H9 (cell line): ENCODE measurements around the gene CEMIP. TPM values are rescaled to one million over a fixed set of nuclear protein-coding genes. Genes with fewer than 3 reads are reported as not detected.
"Not testable (repeated sequence)": the region's sequence is repeated elsewhere in the genome, so short reads cannot be mapped to it uniquely, and the experiment has no call there.

Experiments
- DNase-seq: peaks from one replicate; pipeline ENCODE4 v3.0.0-alpha.2; 2017
- H2AFZ ChIP-seq: one replicate; pipeline ENCODE4 v1.6.1; 2013; ENCODE audit warnings: mild to moderate bottlenecking, low read length, control low read depth, moderate library complexity
- H2AK5ac ChIP-seq: 2 replicates; pipeline ENCODE4 v1.6.1; 2013; ENCODE audit warnings: low read length, control low read depth, mixed read lengths; ENCODE audit not compliant: insufficient read length
- H2BK120ac ChIP-seq: one replicate; pipeline ENCODE4 v1.6.1; 2013; ENCODE audit warnings: low read depth, mild to moderate bottlenecking, low read length, control low read depth, inconsistent platforms; ENCODE audit not compliant: poor library complexity, severe bottlenecking
- H2BK12ac ChIP-seq: 2 replicates; pipeline ENCODE4 v1.6.1; 2013; ENCODE audit warnings: low read length, control low read depth, mixed read lengths, low read depth; ENCODE audit not compliant: insufficient read length
- H2BK15ac ChIP-seq: 2 replicates; pipeline ENCODE4 v1.6.1; 2013; ENCODE audit warnings: low read depth, low read length, control low read depth
- H2BK20ac ChIP-seq: one replicate; pipeline ENCODE4 v1.6.1; 2013; ENCODE audit warnings: low read depth, mild to moderate bottlenecking, low read length, control low read depth, inconsistent platforms; ENCODE audit not compliant: poor library complexity, severe bottlenecking
- H2BK5ac ChIP-seq: 2 replicates; pipeline ENCODE4 v1.6.1; 2013; ENCODE audit warnings: low read length, control low read depth, mixed read lengths; ENCODE audit not compliant: insufficient read length
- H3K14ac ChIP-seq: 2 replicates; pipeline ENCODE4 v1.6.1; 2013; ENCODE audit warnings: low read length, control low read depth; ENCODE audit not compliant: insufficient read depth
- H3K18ac ChIP-seq: 2 replicates; pipeline ENCODE4 v1.6.1; 2013; ENCODE audit warnings: low read depth, mild to moderate bottlenecking, mixed read lengths, low read length, control low read depth; ENCODE audit not compliant: insufficient read length
- H3K23ac ChIP-seq: 2 replicates; pipeline ENCODE4 v1.6.1; 2013; ENCODE audit warnings: low read length, control low read depth, mixed read lengths, low read depth; ENCODE audit not compliant: insufficient read length
- H3K23me2 ChIP-seq: 2 replicates; pipeline ENCODE4 v1.6.1; 2013; ENCODE audit warnings: low read depth, mild to moderate bottlenecking, mixed read lengths, low read length, control low read depth; ENCODE audit not compliant: insufficient read length, poor library complexity, severe bottlenecking
- H3K27ac ChIP-seq: 2 replicates; pipeline ENCODE4 v1.5.1; 2013; ENCODE audit warnings: low read length, control low read depth, mixed read lengths, low read depth; ENCODE audit not compliant: insufficient read length
- H3K27me3 ChIP-seq: 2 replicates; pipeline ENCODE4 v1.6.1; 2013; ENCODE audit warnings: low read length, control low read depth, inconsistent platforms; ENCODE audit not compliant: insufficient read depth
- H3K4ac ChIP-seq: 2 replicates; pipeline ENCODE4 v1.6.1; 2013; ENCODE audit warnings: low read depth, mild to moderate bottlenecking, control low read depth, inconsistent platforms, low read length, moderate library complexity
- H3K4me1 ChIP-seq: 2 replicates; pipeline ENCODE4 v1.6.1; 2013; ENCODE audit warnings: low read length, control low read depth, inconsistent platforms; ENCODE audit not compliant: insufficient read depth
- H3K4me2 ChIP-seq: 2 replicates; pipeline ENCODE4 v1.6.1; 2013; ENCODE audit warnings: low read length, control low read depth, mixed read lengths; ENCODE audit not compliant: insufficient read length, insufficient read depth
- H3K56ac ChIP-seq: 2 replicates; pipeline ENCODE4 v1.6.1; 2013; ENCODE audit warnings: low read depth, mild to moderate bottlenecking, mixed read lengths, low read length, control low read depth; ENCODE audit not compliant: insufficient read length
- H3K79me1 ChIP-seq: 2 replicates; pipeline ENCODE4 v1.6.1; 2013; ENCODE audit warnings: low read depth, mild to moderate bottlenecking, moderate library complexity, low read length, control low read depth, inconsistent platforms; ENCODE audit not compliant: insufficient read depth, poor library complexity, severe bottlenecking
- H3K79me2 ChIP-seq: 2 replicates; pipeline ENCODE4 v1.6.1; 2013; ENCODE audit warnings: low read length, control low read depth, inconsistent platforms; ENCODE audit not compliant: insufficient read depth
- H3K9ac ChIP-seq: 2 replicates; pipeline ENCODE4 v1.6.1; 2013; ENCODE audit warnings: low read length, control low read depth, mixed read lengths; ENCODE audit not compliant: insufficient read length; ENCODE audit errors: extremely low read depth
- H3K9me3 ChIP-seq: one replicate; pipeline ENCODE4 v1.6.1; 2013; ENCODE audit warnings: low read depth, low read length, inconsistent platforms; ENCODE audit not compliant: control insufficient read depth
- H3T11ph ChIP-seq: one replicate; pipeline ENCODE4 v1.6.1; 2013; ENCODE audit warnings: mild to moderate bottlenecking, low read length, control low read depth, inconsistent platforms
- H4K20me1 ChIP-seq: one replicate; pipeline ENCODE4 v1.6.1; 2013; ENCODE audit not compliant: control insufficient read depth, insufficient read length, insufficient read depth
- H4K5ac ChIP-seq: 2 replicates; pipeline ENCODE4 v1.6.1; 2013; ENCODE audit warnings: low read depth, mild to moderate bottlenecking, mixed read lengths, low read length, control low read depth; ENCODE audit not compliant: insufficient read length
- H4K8ac ChIP-seq: replicated peaks from 2 replicates; pipeline ENCODE4 v1.6.1; 2013; ENCODE audit warnings: low read length, control low read depth, mixed read lengths, low read depth; ENCODE audit not compliant: insufficient read length
- H4K91ac ChIP-seq: 2 replicates; pipeline ENCODE4 v1.6.1; 2013; ENCODE audit warnings: low read depth, mild to moderate bottlenecking, moderate library complexity, mixed read lengths, low read length, control low read depth; ENCODE audit not compliant: insufficient read length
- H3K27ac Mint-ChIP-seq, 3 experiments: 2 replicates in 2 of 3; 3 replicates in 1 of 3; pipeline ENCODE4 v1.8.0; 2020 to 2021; ENCODE audit warnings: mixed read lengths in 3 of 3, mild to moderate bottlenecking in 1 of 3, moderate library complexity in 1 of 3
- H3K27me3 Mint-ChIP-seq: 2 replicates; pipeline ENCODE4 v1.8.0; 2021; ENCODE audit warnings: low read depth, mild to moderate bottlenecking, moderate library complexity, mixed read lengths
- H3K36me3 Mint-ChIP-seq, 3 experiments: 2 replicates in 2 of 3; 3 replicates in 1 of 3; pipeline ENCODE4 v1.8.0; 2020 to 2021; ENCODE audit warnings: low read depth in 3 of 3, mixed read lengths in 3 of 3; ENCODE audit not compliant: insufficient read depth in 1 of 3
- H3K4me1 Mint-ChIP-seq, 2 experiments: 2 replicates each; pipeline ENCODE4 v1.8.0; 2020; ENCODE audit warnings: mixed read lengths in 2 of 2
- H3K4me3 Mint-ChIP-seq, 2 experiments: 2 replicates in 1 of 2; 3 replicates in 1 of 2; pipeline ENCODE4 v1.8.0; 2020 to 2021; ENCODE audit warnings: mild to moderate bottlenecking in 2 of 2, mixed read lengths in 2 of 2, moderate library complexity in 1 of 2
- H3K9me3 Mint-ChIP-seq, 2 experiments: 2 replicates in 1 of 2; 3 replicates in 1 of 2; pipeline ENCODE4 v1.8.0; 2020; ENCODE audit warnings: mild to moderate bottlenecking in 2 of 2, mixed read lengths in 2 of 2, moderate library complexity in 1 of 2
- WGBS: extraction: QIAGEN DNeasy Blood & Tissue Kit; methylation state at CpG from one replicate; pipeline ENCODE4 v1.1.7; 2013; ENCODE audit warnings: missing lambda C conversion rate, low lambda C conversion rate, mixed read lengths; ENCODE audit not compliant: insufficient read length; ENCODE audit errors: extremely low coverage; 5-methylcytosine and 5-hydroxymethylcytosine counted together
- total RNA-seq: library from RNA; stranded (reverse); gene quantifications from 2 replicates; pipeline ENCODE4 v1.2.1, GENCODE V29; 2021
- TF ChIP-seq, protein P1 (sequence below): fragments of 200-600 bp; sonication (generic); conservative IDR thresholded peaks from 3 replicates; pipeline ENCODE4 v1.8.0; 2021; ENCODE audit warnings: antibody characterized with exemption, mild to moderate bottlenecking

Gene CEMIP
- total RNA-seq, 1 experiment from 2014 or later: 0.09 TPM

- no peak overlapping the region; a peak in 1 of 7 replicates for H3K27ac Mint-ChIP-seq
- no peak overlapping the region for H4K91ac ChIP-seq
- no peak overlapping the region for H3K14ac ChIP-seq
- no peaks in the 10 kb centered on the region for H3K79me1 ChIP-seq
- H3K4me1 ChIP-seq: no peaks in the 10 kb centered on the region
- no peak overlapping the region for H3K27ac ChIP-seq
- H4K5ac ChIP-seq: no peak overlapping the region
- H3K56ac ChIP-seq: no peak overlapping the region
- TF ChIP-seq, protein P1, sequence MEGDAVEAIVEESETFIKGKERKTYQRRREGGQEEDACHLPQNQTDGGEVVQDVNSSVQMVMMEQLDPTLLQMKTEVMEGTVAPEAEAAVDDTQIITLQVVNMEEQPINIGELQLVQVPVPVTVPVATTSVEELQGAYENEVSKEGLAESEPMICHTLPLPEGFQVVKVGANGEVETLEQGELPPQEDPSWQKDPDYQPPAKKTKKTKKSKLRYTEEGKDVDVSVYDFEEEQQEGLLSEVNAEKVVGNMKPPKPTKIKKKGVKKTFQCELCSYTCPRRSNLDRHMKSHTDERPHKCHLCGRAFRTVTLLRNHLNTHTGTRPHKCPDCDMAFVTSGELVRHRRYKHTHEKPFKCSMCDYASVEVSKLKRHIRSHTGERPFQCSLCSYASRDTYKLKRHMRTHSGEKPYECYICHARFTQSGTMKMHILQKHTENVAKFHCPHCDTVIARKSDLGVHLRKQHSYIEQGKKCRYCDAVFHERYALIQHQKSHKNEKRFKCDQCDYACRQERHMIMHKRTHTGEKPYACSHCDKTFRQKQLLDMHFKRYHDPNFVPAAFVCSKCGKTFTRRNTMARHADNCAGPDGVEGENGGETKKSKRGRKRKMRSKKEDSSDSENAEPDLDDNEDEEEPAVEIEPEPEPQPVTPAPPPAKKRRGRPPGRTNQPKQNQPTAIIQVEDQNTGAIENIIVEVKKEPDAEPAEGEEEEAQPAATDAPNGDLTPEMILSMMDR: no peak
- no peak overlapping the region for H2BK120ac ChIP-seq
- no peaks in the 10 kb centered on the region for H3K23me2 ChIP-seq
- no peak overlapping the region for H3T11ph ChIP-seq
- H3K4ac ChIP-seq: no peak overlapping the region
- H3K4me3 Mint-ChIP-seq: no peak overlapping the region
- no peak overlapping the region for H3K9ac ChIP-seq
- no peak overlapping the region for H3K4me2 ChIP-seq
- no peaks in the 10 kb centered on the region for H3K9me3 ChIP-seq
- H4K20me1 ChIP-seq: no peaks in the 10 kb centered on the region
- H4K8ac ChIP-seq: no peak overlapping the region
- no peaks in the 10 kb centered on the region for H3K79me2 ChIP-seq
- H3K23ac ChIP-seq: no peak overlapping the region
- no peak overlapping the region for H2BK5ac ChIP-seq
- no peaks in the 10 kb centered on the region for H3K27me3 Mint-ChIP-seq
- no peak overlapping the region for H2AK5ac ChIP-seq
- no peak for DNase-seq
- H2BK20ac ChIP-seq: no peak overlapping the region
- H2BK12ac ChIP-seq: no peak overlapping the region
- no peak overlapping the region for H2BK15ac ChIP-seq
- peaks cover 0 to under 1% of the 10 kb centered on the region in 2 experiments; a peak in 2 of 4 replicates for H3K4me1 Mint-ChIP-seq
- no peaks in the 10 kb centered on the region; a peak in 1 of 7 replicates for H3K36me3 Mint-ChIP-seq
- H2AFZ ChIP-seq: no peak overlapping the region
- no peaks in the 10 kb centered on the region for H3K9me3 Mint-ChIP-seq
- H3K27me3 ChIP-seq: no peaks in the 10 kb centered on the region
- no CpG with 5 or more reads among the region's 6 CpGs for WGBS
- H3K18ac ChIP-seq: no peak overlapping the region
Measured at GRCh38 chr15:80761754-80762153, 17.4 kb upstream of the CEMIP start.

- H3K23ac ChIP-seq, H2AFZ ChIP-seq, H3K4ac ChIP-seq, H2BK120ac ChIP-seq, H4K5ac ChIP-seq, H3K79me1 ChIP-seq, H2BK5ac ChIP-seq, H3K23me2 ChIP-seq, H2BK20ac ChIP-seq, H3K36me3 Mint-ChIP-seq, H3K4me2 ChIP-seq, H3K27ac Mint-ChIP-seq, H3K4me1 Mint-ChIP-seq, H2AK5ac ChIP-seq, H3K9ac ChIP-seq, H3K27me3 ChIP-seq, H3K4me1 ChIP-seq, H3K9me3 ChIP-seq, H3T11ph ChIP-seq, H3K27ac ChIP-seq, H2BK12ac ChIP-seq, DNase-seq, H4K8ac ChIP-seq, H3K4me3 Mint-ChIP-seq, H3K18ac ChIP-seq, H3K56ac ChIP-seq, H3K9me3 Mint-ChIP-seq, H3K27me3 Mint-ChIP-seq, H4K91ac ChIP-seq, H2BK15ac ChIP-seq, H3K79me2 ChIP-seq, H4K20me1 ChIP-seq, H3K14ac ChIP-seq: not testable (repeated sequence)
- WGBS: no CpG with 5 or more reads among the region's 3 CpGs
Measured at GRCh38 chr15:80763235-80763634, 15.9 kb upstream of the CEMIP start.
